SK-N-SH (cell line): ENCODE measurements around the gene BZW2.

ENCODE experiments used
- EZH2phosphoT487 ChIP-seq: fragments of 200-600 bp; sonication (generic); IDR thresholded peaks from 2 replicates; pipeline ENCODE4 v1.6.1; 2017; ENCODE audit warnings: low read depth, mixed run types, mild to moderate bottlenecking, antibody characterized with exemption, moderate library complexity, borderline replicate concordance
- JUND ChIP-seq: IDR thresholded peaks from 2 replicates; pipeline ENCODE4 v1.4.0; 2012
- POLR2AphosphoS5 ChIP-seq: IDR thresholded peaks from 2 replicates; pipeline ENCODE4 v1.6.1; 2012; ENCODE audit warnings: low read depth, low read length
- TF ChIP-seq, protein P1 (sequence below): fragments of 200-600 bp; sonication (generic); IDR thresholded peaks from 2 replicates; pipeline ENCODE4 v1.6.1; 2017; ENCODE audit warnings: antibody characterized with exemption, mild to moderate bottlenecking, moderate library complexity
- TF ChIP-seq, protein P2 (sequence below): IDR thresholded peaks from 2 replicates; pipeline ENCODE4 v1.6.1; 2012; ENCODE audit warnings: mild to moderate bottlenecking, low read depth, low read length, moderate library complexity
- TF ChIP-seq, protein P3 (sequence below): IDR thresholded peaks from 2 replicates; pipeline ENCODE4 v1.4.0; 2012; ENCODE audit warnings: low read depth

DNA sequence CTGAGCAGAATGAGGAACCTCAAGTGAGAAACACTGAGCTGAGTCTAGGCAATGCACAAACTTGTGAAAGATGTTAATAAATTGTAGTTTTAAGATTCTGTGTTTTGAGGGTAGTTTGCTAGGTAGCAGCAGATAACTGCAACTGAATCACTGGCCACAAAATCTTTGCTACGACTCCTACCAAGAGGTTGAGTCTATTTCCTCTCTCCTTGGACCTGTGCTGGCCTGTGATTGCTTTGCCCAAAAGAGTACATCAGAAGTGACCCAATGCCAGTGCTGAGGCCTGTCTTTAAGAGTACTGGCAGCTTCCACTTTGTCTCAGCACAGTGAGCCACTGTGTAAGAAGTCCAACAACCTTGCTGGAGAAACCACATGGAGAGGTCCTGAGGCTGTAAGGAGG lies 95.7 kb downstream of the BZW2 start:
- TF ChIP-seq, protein P1, sequence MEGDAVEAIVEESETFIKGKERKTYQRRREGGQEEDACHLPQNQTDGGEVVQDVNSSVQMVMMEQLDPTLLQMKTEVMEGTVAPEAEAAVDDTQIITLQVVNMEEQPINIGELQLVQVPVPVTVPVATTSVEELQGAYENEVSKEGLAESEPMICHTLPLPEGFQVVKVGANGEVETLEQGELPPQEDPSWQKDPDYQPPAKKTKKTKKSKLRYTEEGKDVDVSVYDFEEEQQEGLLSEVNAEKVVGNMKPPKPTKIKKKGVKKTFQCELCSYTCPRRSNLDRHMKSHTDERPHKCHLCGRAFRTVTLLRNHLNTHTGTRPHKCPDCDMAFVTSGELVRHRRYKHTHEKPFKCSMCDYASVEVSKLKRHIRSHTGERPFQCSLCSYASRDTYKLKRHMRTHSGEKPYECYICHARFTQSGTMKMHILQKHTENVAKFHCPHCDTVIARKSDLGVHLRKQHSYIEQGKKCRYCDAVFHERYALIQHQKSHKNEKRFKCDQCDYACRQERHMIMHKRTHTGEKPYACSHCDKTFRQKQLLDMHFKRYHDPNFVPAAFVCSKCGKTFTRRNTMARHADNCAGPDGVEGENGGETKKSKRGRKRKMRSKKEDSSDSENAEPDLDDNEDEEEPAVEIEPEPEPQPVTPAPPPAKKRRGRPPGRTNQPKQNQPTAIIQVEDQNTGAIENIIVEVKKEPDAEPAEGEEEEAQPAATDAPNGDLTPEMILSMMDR: no peak
- TF ChIP-seq, protein P2, sequence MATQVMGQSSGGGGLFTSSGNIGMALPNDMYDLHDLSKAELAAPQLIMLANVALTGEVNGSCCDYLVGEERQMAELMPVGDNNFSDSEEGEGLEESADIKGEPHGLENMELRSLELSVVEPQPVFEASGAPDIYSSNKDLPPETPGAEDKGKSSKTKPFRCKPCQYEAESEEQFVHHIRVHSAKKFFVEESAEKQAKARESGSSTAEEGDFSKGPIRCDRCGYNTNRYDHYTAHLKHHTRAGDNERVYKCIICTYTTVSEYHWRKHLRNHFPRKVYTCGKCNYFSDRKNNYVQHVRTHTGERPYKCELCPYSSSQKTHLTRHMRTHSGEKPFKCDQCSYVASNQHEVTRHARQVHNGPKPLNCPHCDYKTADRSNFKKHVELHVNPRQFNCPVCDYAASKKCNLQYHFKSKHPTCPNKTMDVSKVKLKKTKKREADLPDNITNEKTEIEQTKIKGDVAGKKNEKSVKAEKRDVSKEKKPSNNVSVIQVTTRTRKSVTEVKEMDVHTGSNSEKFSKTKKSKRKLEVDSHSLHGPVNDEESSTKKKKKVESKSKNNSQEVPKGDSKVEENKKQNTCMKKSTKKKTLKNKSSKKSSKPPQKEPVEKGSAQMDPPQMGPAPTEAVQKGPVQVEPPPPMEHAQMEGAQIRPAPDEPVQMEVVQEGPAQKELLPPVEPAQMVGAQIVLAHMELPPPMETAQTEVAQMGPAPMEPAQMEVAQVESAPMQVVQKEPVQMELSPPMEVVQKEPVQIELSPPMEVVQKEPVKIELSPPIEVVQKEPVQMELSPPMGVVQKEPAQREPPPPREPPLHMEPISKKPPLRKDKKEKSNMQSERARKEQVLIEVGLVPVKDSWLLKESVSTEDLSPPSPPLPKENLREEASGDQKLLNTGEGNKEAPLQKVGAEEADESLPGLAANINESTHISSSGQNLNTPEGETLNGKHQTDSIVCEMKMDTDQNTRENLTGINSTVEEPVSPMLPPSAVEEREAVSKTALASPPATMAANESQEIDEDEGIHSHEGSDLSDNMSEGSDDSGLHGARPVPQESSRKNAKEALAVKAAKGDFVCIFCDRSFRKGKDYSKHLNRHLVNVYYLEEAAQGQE: no peak
- TF ChIP-seq EZH2phosphoT487: no peak
- TF ChIP-seq JUND: no peak
- TF ChIP-seq, protein P3, sequence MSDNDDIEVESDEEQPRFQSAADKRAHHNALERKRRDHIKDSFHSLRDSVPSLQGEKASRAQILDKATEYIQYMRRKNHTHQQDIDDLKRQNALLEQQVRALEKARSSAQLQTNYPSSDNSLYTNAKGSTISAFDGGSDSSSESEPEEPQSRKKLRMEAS: no peak
- no peak for TF ChIP-seq POLR2AphosphoS5
